OCI-LY3 (cell line): ENCODE data around the gene ELOVL1.

Experiments used
- EZH2phosphoT487 ChIP-seq: fragments of 200-600 bp; shearing (Covaris generic); IDR thresholded peaks from 2 replicates; pipeline ENCODE4 v1.6.1; 2018; ENCODE audit warnings: antibody characterized with exemption, mixed run types, low read depth
- TF ChIP-seq, protein P1 (sequence below): fragments of 200-600, 300-600 bp; sonication (generic); IDR thresholded peaks from 2 replicates; pipeline ENCODE4 v1.5.1; 2014; ENCODE audit warnings: antibody characterized with exemption, low read length, low read depth

DNA sequence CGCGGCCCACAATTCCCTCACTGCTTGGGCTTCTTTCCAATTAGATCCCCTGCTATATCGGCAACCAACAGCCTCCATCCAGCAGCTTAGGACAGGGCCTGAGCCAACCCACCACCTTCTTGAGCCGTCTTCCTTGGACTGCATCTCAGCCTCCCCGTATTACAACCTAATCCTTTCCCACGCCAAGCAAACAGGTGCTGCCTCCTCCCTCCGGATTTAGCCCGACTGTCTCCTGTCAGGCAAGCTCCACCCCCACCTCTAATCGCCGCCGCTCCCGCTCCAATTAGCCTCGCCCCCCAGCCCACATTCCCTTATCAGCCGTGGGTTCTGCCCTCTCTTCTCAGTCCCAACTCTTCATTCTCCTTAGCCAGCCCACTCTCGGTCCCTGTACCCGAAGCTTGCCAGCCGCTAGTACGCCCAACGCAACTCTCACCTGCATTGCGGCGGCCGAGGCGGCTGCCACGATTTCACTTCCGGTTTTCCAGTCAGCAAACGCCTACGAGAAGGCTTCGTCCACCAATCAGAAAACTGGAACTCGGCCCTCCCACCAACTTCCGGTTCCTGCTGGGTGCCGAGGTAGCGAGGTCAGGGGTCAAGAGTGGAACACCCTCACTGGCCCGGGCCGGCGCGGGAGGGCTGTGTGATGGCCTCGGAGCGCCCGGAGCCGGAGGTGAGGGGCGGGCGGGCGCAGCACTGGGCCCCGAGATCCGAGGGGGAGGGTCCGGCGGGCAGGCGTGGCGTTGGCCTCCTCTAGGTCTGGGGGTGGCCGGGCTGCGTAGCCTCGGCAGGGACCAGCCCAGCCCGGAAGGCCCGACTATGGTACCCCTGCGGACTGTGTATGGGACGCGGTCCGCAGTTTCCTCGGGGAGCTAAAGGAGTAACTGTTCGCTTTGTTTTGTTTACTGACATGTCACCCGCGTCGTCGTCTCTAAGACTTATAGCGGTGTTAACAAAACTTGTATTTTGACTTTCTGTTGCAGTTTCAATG lies 21.8 kb upstream of the ELOVL1 start, which contains the start of the genes MED8 and SZT2:
- TF ChIP-seq, protein P1, sequence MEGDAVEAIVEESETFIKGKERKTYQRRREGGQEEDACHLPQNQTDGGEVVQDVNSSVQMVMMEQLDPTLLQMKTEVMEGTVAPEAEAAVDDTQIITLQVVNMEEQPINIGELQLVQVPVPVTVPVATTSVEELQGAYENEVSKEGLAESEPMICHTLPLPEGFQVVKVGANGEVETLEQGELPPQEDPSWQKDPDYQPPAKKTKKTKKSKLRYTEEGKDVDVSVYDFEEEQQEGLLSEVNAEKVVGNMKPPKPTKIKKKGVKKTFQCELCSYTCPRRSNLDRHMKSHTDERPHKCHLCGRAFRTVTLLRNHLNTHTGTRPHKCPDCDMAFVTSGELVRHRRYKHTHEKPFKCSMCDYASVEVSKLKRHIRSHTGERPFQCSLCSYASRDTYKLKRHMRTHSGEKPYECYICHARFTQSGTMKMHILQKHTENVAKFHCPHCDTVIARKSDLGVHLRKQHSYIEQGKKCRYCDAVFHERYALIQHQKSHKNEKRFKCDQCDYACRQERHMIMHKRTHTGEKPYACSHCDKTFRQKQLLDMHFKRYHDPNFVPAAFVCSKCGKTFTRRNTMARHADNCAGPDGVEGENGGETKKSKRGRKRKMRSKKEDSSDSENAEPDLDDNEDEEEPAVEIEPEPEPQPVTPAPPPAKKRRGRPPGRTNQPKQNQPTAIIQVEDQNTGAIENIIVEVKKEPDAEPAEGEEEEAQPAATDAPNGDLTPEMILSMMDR: no peak
- no peak for TF ChIP-seq EZH2phosphoT487
